ENCODE data around the gene ZNF710. TPM values are rescaled to one million over a fixed set of nuclear protein-coding genes. Genes with fewer than 3 reads are reported as not detected.

ZNF710 gene
- total RNA-seq, 1 donor from 2014 or later: 26.9 TPM

DNA sequence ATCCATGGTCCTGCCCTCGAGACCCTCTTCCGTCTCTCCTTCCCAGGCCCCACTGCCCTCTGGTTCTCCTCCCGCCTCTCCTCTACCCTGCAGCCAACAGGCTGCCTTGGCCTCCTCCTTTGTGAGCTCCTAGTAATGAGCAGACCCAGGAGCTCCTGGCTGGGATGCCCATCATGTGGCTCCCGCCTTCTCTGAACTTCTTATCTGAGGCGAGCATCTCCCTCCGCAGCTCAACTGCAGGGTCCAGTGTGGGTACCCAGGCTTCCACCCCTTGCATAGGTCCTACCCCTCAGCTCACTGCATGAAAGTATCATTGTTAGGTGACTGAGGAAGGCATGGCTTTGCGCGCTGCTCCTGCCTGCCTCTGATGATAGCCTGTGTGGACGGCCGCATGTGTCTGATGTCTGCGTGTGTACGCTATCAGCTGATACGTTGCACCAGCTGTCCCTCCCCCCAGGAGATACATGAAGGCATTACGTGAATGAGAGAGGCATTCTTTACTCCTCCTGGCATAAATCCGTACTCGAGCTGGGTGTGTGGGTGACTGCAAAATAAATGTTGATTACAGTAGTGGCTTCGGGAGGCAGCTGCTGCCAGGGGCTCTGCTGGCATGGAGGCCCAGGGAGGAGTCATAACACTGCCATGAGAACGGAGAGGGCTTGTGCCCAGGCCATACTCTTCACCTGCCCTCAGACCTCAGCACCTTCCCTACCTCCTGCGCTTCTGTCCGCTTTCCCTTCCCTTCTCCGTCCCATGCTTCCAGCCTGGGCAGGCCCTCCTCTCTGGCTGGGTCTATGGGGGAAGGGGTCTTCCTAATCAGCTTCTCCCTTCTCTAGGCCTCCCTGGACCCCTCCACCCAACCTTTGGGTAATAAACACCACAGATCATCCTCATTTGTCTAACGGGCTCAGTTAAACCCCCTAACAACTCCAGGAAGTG is 48.8 kb downstream of the ZNF710 start:
- no peak for FAIRE-seq
- Mint-ChIP-seq H3K4me1 (ENCODE audit: low read depth, unreplicated experiment) (peaks cover 4% of the 10 kb centered on the region), H3K27ac (ENCODE audit: unreplicated experiment) (peak overlapping the region; percentile 14)

DNA sequence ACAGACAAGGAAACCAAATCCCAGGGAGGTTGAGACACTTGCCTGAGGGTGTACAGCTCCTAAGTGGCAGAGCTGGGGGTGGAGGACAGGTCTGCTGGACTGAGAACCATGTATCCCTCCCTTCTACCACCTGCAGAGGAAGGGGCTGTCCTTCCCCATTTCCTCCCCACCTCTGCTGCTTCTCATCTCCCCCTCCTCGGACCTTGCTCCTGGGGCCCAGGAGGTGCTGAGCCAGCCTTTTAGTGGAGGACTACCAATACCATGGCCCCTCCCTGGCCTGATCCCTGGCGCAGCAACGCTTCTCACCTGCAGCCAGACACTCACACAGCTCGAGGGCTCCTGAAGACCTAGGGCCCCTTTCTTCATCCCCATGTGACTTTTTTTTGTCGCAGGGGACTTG is 50.8 kb downstream of the ZNF710 start:
- Mint-ChIP-seq H3K9me3 (ENCODE audit: unreplicated experiment) (peaks cover 1% of the 10 kb centered on the region), H3K4me3 (ENCODE audit: unreplicated experiment) (no peak overlapping the region), H3K27me3 (ENCODE audit: low read depth, unreplicated experiment) (no peaks in the 10 kb centered on the region), H3K4me1 (ENCODE audit: low read depth, unreplicated experiment) (peaks cover 4% of the 10 kb centered on the region), H3K36me3 (ENCODE audit: low read depth, unreplicated experiment) (peaks cover 1% of the 10 kb centered on the region), H3K27ac (ENCODE audit: unreplicated experiment) (no peak overlapping the region)
- FAIRE-seq (no peak), DNase-seq (ENCODE audit: low read depth) (no peak)
- Histone ChIP-seq H3K27ac (ENCODE audit: low read depth, low read length) (no peak overlapping the region), H4K20me1 (ENCODE audit: insufficient read depth, low read length) (peaks cover 67% of the 10 kb centered on the region), H3K4me2 (ENCODE audit: low read length) (no peak overlapping the region), H3K36me3 (ENCODE audit: insufficient read depth, low read length) (no peaks in the 10 kb centered on the region), H3K4me1 (ENCODE audit: insufficient read depth, low read length) (no peaks in the 10 kb centered on the region), H3K27me3 (ENCODE audit: insufficient read depth, low read length) (no peaks in the 10 kb centered on the region), H3K79me2 (ENCODE audit: insufficient read depth, low read length) (peaks cover 12% of the 10 kb centered on the region), H3K4me3 (ENCODE audit: insufficient read depth, low read depth, low read length) (no peak overlapping the region), H3K9me3 (ENCODE audit: insufficient read depth, low read depth, low read length) (no peaks in the 10 kb centered on the region), H3K9ac (ENCODE audit: low read length) (no peak overlapping the region), H2AFZ (ENCODE audit: low read depth, low read length) (no peak overlapping the region)
- TF ChIP-seq, protein P1, sequence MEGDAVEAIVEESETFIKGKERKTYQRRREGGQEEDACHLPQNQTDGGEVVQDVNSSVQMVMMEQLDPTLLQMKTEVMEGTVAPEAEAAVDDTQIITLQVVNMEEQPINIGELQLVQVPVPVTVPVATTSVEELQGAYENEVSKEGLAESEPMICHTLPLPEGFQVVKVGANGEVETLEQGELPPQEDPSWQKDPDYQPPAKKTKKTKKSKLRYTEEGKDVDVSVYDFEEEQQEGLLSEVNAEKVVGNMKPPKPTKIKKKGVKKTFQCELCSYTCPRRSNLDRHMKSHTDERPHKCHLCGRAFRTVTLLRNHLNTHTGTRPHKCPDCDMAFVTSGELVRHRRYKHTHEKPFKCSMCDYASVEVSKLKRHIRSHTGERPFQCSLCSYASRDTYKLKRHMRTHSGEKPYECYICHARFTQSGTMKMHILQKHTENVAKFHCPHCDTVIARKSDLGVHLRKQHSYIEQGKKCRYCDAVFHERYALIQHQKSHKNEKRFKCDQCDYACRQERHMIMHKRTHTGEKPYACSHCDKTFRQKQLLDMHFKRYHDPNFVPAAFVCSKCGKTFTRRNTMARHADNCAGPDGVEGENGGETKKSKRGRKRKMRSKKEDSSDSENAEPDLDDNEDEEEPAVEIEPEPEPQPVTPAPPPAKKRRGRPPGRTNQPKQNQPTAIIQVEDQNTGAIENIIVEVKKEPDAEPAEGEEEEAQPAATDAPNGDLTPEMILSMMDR (IDR thresholded peaks at IDR 0.05; ENCODE audit: insufficient read depth, low read depth, low read length): no peak

More for the DNA sequence above, 48.8 kb downstream of the ZNF710 start:
- Histone ChIP-seq H3K4me2 (ENCODE audit: low read length) (no peak overlapping the region), H2AFZ (ENCODE audit: low read depth, low read length) (no peak overlapping the region), H4K20me1 (ENCODE audit: insufficient read depth, low read length) (peaks cover 74% of the 10 kb centered on the region), H3K4me1 (ENCODE audit: insufficient read depth, low read length) (no peaks in the 10 kb centered on the region), H3K9me3 (ENCODE audit: insufficient read depth, low read depth, low read length) (no peaks in the 10 kb centered on the region), H3K79me2 (ENCODE audit: insufficient read depth, low read length) (peaks cover 16% of the 10 kb centered on the region), H3K4me3 (ENCODE audit: insufficient read depth, low read depth, low read length) (no peak overlapping the region), H3K27me3 (ENCODE audit: insufficient read depth, low read length) (no peaks in the 10 kb centered on the region), H3K36me3 (ENCODE audit: insufficient read depth, low read length) (no peaks in the 10 kb centered on the region), H3K27ac (ENCODE audit: low read depth, low read length) (no peak overlapping the region), H3K9ac (ENCODE audit: low read length) (no peak overlapping the region)
- peaks cover 1% of the 10 kb centered on the region for H3K9me3 Mint-ChIP-seq (ENCODE audit: unreplicated experiment)
- H3K4me3 Mint-ChIP-seq (ENCODE audit: unreplicated experiment): no peak overlapping the region
- DNase-seq (ENCODE audit: low read depth): no peak
- H3K36me3 Mint-ChIP-seq (ENCODE audit: low read depth, unreplicated experiment): peaks cover 1% of the 10 kb centered on the region
- no peaks in the 10 kb centered on the region for H3K27me3 Mint-ChIP-seq (ENCODE audit: low read depth, unreplicated experiment)
- TF ChIP-seq EZH2 (IDR thresholded peaks at IDR 0.05; ENCODE audit: insufficient read depth, low read length): no peak
- TF ChIP-seq, protein P1 (IDR thresholded peaks at IDR 0.05; ENCODE audit: insufficient read depth, low read depth, low read length): no peak
